Epithelial cell of proximal tubule (primary cell): ENCODE measurements around the gene P4HA2. TPM values are rescaled to one million over a fixed set of nuclear protein-coding genes. Genes with fewer than 3 reads are reported as not detected.

ENCODE experiments used
- DNase-seq: peaks from one replicate; pipeline ENCODE4 v3.0.0-alpha.2; 2011; ENCODE audit warnings: low read depth
- H3K4me3 ChIP-seq: 2 replicates; pipeline ENCODE4 v1.5.1; 2011; ENCODE audit warnings: low read depth, mild to moderate bottlenecking, low read length
- total RNA-seq: library from RNA; depleted of rRNA; stranded (reverse); fragments of >200 nt; gene quantifications from 2 replicates; pipeline ENCODE4 v1.2.3, GENCODE V29; 2015
- TF ChIP-seq, protein P1 (sequence below): conservative IDR thresholded peaks from 2 replicates; pipeline ENCODE4 v1.5.1; 2012; ENCODE audit warnings: low read depth, mild to moderate bottlenecking, low read length

The P4HA2 gene
- total RNA-seq, 1 donor from 2014 or later, result 92.0 TPM

DNA sequence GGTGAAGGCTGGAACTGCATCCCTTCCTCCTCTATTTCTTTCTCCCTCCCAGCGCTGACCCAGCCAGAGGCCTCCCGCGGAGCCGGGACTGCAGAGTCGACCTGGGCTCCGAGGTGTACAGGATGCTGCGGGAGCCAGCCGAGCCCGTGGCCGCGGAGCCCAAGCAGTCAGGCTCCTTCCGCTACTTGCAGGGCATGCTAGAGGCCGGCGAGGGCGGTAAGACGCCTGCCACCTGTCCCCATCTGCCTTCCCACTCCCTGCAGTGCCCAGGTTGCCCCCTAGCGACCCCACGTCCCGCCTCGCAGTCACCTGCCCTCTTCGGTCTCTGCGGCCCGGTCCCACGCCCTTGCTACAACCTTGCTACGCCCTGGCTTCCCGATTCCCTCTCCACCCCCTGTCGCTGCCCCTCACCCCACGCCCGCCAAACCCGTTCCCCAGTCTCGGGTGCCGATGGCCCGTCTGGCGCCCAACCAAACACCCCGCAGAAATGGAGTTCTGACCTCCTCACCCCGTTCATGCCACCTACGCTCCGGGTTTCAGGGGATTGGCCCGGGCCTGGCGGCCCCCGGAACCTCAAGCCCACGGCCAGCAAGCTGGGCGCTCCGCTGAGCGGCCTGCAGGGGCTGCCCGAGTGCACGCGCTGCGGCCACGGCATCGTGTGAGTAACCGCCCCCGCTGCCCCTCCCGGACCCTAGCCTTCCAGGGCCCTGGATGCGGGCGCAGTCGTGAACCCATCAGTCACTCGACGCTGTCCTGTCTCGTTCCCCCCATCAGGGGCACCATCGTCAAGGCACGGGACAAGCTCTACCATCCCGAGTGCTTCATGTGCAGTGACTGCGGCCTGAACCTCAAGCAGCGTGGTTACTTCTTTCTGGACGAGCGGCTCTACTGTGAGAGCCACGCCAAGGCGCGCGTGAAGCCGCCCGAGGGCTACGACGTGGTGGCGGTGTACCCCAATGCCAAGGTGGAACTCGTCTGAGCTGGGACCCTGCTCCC, 43.9 kb upstream of the P4HA2 start:
- TF ChIP-seq, protein P1, sequence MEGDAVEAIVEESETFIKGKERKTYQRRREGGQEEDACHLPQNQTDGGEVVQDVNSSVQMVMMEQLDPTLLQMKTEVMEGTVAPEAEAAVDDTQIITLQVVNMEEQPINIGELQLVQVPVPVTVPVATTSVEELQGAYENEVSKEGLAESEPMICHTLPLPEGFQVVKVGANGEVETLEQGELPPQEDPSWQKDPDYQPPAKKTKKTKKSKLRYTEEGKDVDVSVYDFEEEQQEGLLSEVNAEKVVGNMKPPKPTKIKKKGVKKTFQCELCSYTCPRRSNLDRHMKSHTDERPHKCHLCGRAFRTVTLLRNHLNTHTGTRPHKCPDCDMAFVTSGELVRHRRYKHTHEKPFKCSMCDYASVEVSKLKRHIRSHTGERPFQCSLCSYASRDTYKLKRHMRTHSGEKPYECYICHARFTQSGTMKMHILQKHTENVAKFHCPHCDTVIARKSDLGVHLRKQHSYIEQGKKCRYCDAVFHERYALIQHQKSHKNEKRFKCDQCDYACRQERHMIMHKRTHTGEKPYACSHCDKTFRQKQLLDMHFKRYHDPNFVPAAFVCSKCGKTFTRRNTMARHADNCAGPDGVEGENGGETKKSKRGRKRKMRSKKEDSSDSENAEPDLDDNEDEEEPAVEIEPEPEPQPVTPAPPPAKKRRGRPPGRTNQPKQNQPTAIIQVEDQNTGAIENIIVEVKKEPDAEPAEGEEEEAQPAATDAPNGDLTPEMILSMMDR, result peak; percentile 49
- peak overlapping the region; percentile 49 for H3K4me3 ChIP-seq
- no peak for DNase-seq

DNA sequence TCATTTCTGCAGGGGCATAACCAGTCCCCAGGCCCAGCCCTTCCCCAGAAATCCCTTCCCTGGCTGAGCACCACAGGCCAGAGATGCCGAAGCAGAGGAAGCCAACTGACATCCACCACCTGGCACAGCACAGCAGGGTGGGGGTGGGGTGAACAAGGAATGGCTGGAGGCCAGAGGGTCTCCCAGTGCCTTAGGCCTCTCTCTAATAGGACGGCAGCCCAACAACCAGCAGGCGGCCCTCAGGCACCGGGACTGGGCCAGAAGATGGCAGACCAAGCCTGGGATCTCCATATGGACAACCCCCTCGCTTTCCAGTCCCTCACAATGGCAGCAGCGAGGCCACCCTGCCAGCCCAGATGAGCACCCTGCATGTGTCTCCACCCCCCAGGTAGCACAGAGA, 43.1 kb upstream of the P4HA2 start:
- peak overlapping the region; percentile 49 for H3K4me3 ChIP-seq
- TF ChIP-seq, protein P1, result no peak
- no peak for DNase-seq

DNA sequence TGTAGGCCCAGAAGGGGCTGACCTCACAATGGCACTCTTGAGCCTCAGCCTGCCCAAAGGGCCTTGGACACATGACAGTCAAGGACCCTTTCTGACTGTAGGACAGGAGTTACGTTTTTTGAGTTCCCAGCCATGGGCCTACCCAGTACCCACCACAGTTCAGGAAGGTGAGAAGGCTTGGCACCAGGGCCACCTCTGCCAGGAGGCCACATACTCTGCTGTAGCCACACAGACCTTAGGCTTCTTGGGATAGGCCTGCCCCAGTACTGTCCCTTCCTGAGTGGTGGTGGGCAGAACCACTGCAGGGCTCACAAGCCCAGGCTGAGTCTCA, 42.6 kb upstream of the P4HA2 start:
- DNase-seq, result no peak
- H3K4me3 ChIP-seq, result no peak overlapping the region
- TF ChIP-seq, protein P1, result no peak

DNA sequence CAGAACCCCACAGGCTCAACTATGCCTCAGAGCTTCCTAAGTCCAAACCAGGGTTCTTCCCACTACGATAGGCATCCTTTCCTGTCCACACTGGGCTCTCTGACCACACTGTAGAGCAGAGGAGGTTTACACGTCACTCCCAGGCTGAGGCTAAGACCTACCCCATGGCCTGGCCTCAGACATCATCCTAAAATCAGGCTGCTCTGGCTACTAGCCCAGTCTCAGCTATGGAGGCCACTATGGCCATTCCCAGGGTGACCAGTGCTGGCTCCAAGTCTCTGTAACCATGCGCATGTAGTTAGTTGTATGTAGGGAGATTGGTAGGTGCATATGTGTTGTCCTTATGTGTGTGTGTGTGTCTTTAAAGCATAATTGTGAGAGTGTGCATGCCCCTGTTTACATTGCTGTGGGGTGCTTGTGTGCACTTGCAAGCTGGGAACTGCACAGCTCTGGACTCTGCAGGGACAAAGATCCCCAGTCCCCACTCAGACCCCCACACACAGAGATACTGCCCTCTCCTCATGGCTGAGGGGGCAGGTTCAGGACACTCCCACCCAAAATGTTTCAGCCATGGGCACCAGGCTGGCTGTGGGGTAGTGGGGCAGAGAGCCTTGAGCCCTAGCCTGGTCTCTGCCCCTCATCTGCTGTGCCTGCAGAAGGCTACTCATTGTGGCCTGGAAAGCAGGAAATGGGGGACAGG, 42.1 kb upstream of the P4HA2 start:
- TF ChIP-seq, protein P1, result no peak
- no peak for DNase-seq
- H3K4me3 ChIP-seq, result no peak overlapping the region

DNA sequence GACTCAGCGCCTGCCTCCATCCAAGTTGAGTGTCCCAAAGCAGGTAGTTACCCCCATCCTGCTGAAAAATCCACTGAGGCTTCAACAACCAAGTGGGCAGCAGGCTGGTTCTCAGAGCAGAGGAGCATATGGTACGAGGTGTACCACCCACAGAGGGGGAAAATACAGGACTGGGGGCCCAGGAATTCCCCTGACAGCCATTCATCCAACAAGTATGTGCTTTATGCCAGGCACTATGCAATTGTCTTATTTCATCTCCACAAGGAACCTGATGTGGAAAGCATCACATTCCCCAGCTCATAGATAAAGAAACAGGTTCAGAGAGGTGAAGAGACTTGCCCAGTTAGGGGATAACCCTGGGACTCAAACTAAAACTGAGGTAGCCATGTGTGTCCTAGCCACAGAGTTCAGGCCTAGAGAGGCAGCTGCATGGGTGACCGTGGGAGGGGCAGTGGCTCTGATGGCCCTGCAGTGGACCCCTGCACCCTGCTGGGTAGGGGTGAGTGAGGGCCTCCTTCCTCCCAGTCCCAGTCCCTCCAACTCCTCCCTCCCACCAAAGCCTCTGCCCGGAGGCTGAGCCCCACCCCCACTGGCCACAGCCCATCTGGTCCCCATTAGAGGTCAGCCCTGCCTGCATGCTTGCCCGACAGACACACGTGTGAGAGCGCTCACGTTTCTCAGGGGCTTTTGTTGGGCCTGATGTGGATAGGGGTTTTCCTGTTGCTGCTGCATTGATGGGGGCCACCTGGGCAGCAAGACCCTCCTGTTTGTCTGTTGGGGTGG, 41.3 kb upstream of the P4HA2 start:
- H3K4me3 ChIP-seq, result no peak overlapping the region
- no peak for DNase-seq
- TF ChIP-seq, protein P1, result no peak

DNA sequence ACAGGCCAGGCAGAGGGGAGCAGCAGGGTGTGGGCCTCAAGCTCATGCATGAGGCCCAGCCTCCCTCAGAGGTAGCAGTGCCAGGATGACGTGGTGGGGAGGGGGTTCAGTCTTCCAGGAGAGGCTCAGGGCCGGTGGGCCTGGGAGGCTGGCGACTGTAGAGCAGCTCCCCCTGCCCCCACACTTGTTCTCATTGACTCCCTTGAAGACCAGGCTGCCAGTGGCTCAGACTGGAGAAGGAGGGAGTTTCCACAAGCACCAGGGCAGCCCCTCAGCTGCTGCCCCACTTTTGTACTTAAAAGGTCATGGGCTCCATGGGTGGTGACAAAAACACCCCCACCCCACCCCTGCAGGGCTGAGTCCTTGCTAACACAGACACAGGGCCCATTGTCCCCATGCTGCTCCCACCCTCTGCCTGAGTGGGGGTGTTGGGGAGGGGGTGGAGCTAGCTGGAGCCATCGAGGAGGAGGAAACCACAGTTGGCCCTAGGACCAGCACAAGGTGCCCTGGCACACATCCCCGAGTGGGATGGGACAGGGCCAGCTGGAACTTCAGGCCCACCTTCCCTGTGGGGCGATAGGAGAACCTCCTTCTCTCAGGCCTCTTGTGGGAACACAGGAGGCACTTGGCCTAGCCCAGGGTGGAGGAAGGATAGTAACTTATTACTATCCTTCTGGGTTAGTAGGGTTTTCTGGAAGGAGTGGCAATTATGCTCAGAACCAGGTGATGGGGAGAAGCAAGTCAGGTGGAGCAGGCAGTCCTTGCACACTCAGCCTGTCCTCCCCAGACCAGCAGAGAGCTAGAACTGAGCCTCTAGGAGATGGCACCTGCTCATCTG, 40.5 kb upstream of the P4HA2 start:
- DNase-seq, result no peak
- TF ChIP-seq, protein P1, result no peak

More for the DNA sequence above, 40.5 kb upstream of the P4HA2 start:
- no peak overlapping the region for H3K4me3 ChIP-seq
